HG03354 (cell line): ENCODE results near the gene SLC29A4.
"Not testable (repeated sequence)": the region's sequence is repeated elsewhere in the genome, so short reads cannot be mapped to it uniquely, and the experiment has no call there.

ENCODE experiments used
- ATAC-seq: cut with Tn5 transposase; IDR thresholded peaks from one replicate; pipeline ENCODE4 v1.9.1; 2021; ENCODE audit warnings: mild to moderate bottlenecking; ENCODE audit not compliant: unreplicated experiment, poor library complexity, severe bottlenecking

SLC29A4 gene

GRCh38 chr7:5318613-5319012 lies 35.9 kb downstream of the SLC29A4 start:
- not testable (repeated sequence) for ATAC-seq

GRCh38 chr7:5320391-5320790 lies 37.6 kb downstream of the SLC29A4 start:
- ATAC-seq, result no peak

- no peak for ATAC-seq
Measured at GRCh38 chr7:5320802-5321396, 38.2 kb downstream of the SLC29A4 start.

GRCh38 chr7:5322621-5323410 lies 40.1 kb downstream of the SLC29A4 start:
- no peak for ATAC-seq

- ATAC-seq, result not testable (repeated sequence)
Measured at GRCh38 chr7:5323800-5324781, 41.3 kb downstream of the SLC29A4 start.

GRCh38 chr7:5324961-5325360 lies 42.2 kb downstream of the SLC29A4 start:
- no peak for ATAC-seq

- ATAC-seq, result no peak
Measured at GRCh38 chr7:5330288-5330687, 47.5 kb downstream of the SLC29A4 start.

- no peak for ATAC-seq
Measured at GRCh38 chr7:5332579-5332978, 49.8 kb downstream of the SLC29A4 start.

GRCh38 chr7:5333121-5334045 lies 50.6 kb downstream of the SLC29A4 start:
- no peak for ATAC-seq

- ATAC-seq, result no peak
Measured at GRCh38 chr7:5334671-5335070, 51.9 kb downstream of the SLC29A4 start.

GRCh38 chr7:5337047-5337446 lies 54.3 kb downstream of the SLC29A4 start:
- ATAC-seq, result no peak

- no peak for ATAC-seq
Measured at GRCh38 chr7:5339955-5340354, 57.2 kb downstream of the SLC29A4 start.

- ATAC-seq, result no peak
Measured at GRCh38 chr7:5342631-5343030, 59.9 kb downstream of the SLC29A4 start.

GRCh38 chr7:5343884-5344283 lies 61.1 kb downstream of the SLC29A4 start:
- no peak for ATAC-seq

GRCh38 chr7:5344342-5344741 lies 61.6 kb downstream of the SLC29A4 start:
- ATAC-seq, result no peak

GRCh38 chr7:5345171-5345570 lies 62.4 kb downstream of the SLC29A4 start:
- no peak for ATAC-seq

- no peak for ATAC-seq
Measured at GRCh38 chr7:5345671-5346070, 62.9 kb downstream of the SLC29A4 start.

- no peak for ATAC-seq
Measured at GRCh38 chr7:5348134-5349004, 65.6 kb downstream of the SLC29A4 start.
